H1 (cell line): Measurements from ENCODE around the gene CISD1. TPM values are rescaled to one million over a fixed set of nuclear protein-coding genes. Genes with fewer than 3 reads are reported as not detected.

Experiments used
- CTCF ChIA-PET: fragments of 300-600 bp; sonication (Branson Sonifier 250); formaldehyde crosslinking; loops from one replicate; lab custom pipeline; 2021; ENCODE audit not compliant: partially characterized antibody; lab: Charles Lee
- POLR2A ChIA-PET: fragments of 300-600 bp; sonication (Branson Sonifier 250); formaldehyde crosslinking; loops from one replicate; lab custom pipeline; 2021; ENCODE audit warnings: inconsistent platforms; ENCODE audit not compliant: partially characterized antibody; lab: Charles Lee
- DNase-seq, 2 experiments: peaks; one replicate each; pipeline versions ENCODE4 v3.0.0 to v3.0.0-alpha.2; 2010 to 2022; ENCODE audit warnings: low spot score in 2 of 2, low read depth in 1 of 2, mixed read lengths in 1 of 2
- FAIRE-seq: peaks from 2 replicates; lab custom pipeline; 2011; peaks lifted over from hg19 to GRCh38; lab: Jason Lieb, UNC
- H2AFZ ChIP-seq: 2 replicates; pipeline ENCODE4 v1.8.1; 2012; ENCODE audit warnings: low read length, inconsistent platforms
- H2AK5ac ChIP-seq: 2 replicates; pipeline ENCODE4 v1.6.1; 2013; ENCODE audit warnings: low read depth, low read length
- H2BK120ac ChIP-seq: replicated peaks from 2 replicates; pipeline ENCODE3; 2013; ENCODE audit warnings: low read depth, low read length, inconsistent platforms
- H2BK12ac ChIP-seq: 2 replicates; pipeline ENCODE4 v1.6.1; 2013; ENCODE audit warnings: low read depth, low read length
- H2BK15ac ChIP-seq: 2 replicates; pipeline ENCODE4 v1.6.1; 2013; ENCODE audit warnings: low read length
- H2BK20ac ChIP-seq: 2 replicates; pipeline ENCODE4 v1.6.1; 2013; ENCODE audit warnings: low read length
- H2BK5ac ChIP-seq: 2 replicates; pipeline ENCODE4 v1.6.1; 2013; ENCODE audit warnings: low read depth, low read length
- H3K14ac ChIP-seq: 2 replicates; pipeline ENCODE4 v1.6.1; 2013; ENCODE audit warnings: inconsistent platforms; ENCODE audit not compliant: insufficient read length
- H3K18ac ChIP-seq: 2 replicates; pipeline ENCODE4 v1.6.1; 2013; ENCODE audit warnings: low read length; ENCODE audit errors: extremely low read depth
- H3K23ac ChIP-seq: 2 replicates; pipeline ENCODE4 v1.6.1; 2013; ENCODE audit warnings: inconsistent platforms; ENCODE audit not compliant: insufficient read length
- H3K23me2 ChIP-seq: 2 replicates; pipeline ENCODE4 v1.6.1; 2013; ENCODE audit warnings: low read depth, low read length
- H3K27ac ChIP-seq: 2 replicates; pipeline ENCODE4 v1.6.1; 2011; ENCODE audit warnings: low read depth, low read length, inconsistent platforms
- H3K27me3 ChIP-seq, 4 experiments: replicated peaks in 1 of 4; 1 replicate in 1 of 4; 2 replicates in 3 of 4; pipeline versions ENCODE4 v1.6.1 to v1.8.1; 2011 to 2013; ENCODE audit warnings: low read length in 3 of 4, mild to moderate bottlenecking in 3 of 4, inconsistent platforms in 2 of 4, mixed read lengths in 2 of 4, moderate library complexity in 1 of 4; ENCODE audit not compliant: control insufficient read depth in 3 of 4, insufficient read depth in 3 of 4; ENCODE audit errors: extremely low read depth in 1 of 4
- H3K36me3 ChIP-seq, 4 experiments: 2 replicates each; pipeline versions ENCODE4 v1.6.1 to v1.8.1; 2011 to 2013; ENCODE audit warnings: mild to moderate bottlenecking in 4 of 4, low read length in 3 of 4, moderate library complexity in 2 of 4, control low read depth in 1 of 4, inconsistent platforms in 1 of 4; ENCODE audit not compliant: insufficient read depth in 4 of 4, control insufficient read depth in 2 of 4
- H3K4ac ChIP-seq: replicated peaks from 2 replicates; pipeline ENCODE3; 2013; ENCODE audit warnings: low read length, low read depth, mixed read lengths, inconsistent platforms; ENCODE audit not compliant: insufficient read length
- H3K4me1 ChIP-seq, 4 experiments: replicated peaks in 1 of 4; 1 replicate in 1 of 4; 2 replicates in 3 of 4; pipeline versions ENCODE4 v1.6.1 to v1.8.1; 2011 to 2013; ENCODE audit warnings: low read length in 3 of 4, inconsistent platforms in 2 of 4, mixed read lengths in 1 of 4; ENCODE audit not compliant: insufficient read depth in 4 of 4, control insufficient read depth in 3 of 4
- H3K4me2 ChIP-seq, 2 experiments: 2 replicates each; pipeline versions ENCODE4 v1.6.1 to v1.8.1; 2011 to 2013; ENCODE audit warnings: low read depth in 2 of 2, low read length in 2 of 2, control low read depth in 1 of 2, inconsistent platforms in 1 of 2, mild to moderate bottlenecking in 1 of 2; ENCODE audit not compliant: insufficient read depth in 1 of 2
- H3K4me3 ChIP-seq, 4 experiments: fragments of 200-600, 300-600 bp in 1 of 4; sonication (generic), shearing (Covaris generic), sonication (Bioruptor Twin) in 1 of 4; 2 replicates each; pipeline versions ENCODE4 v1.5.1 to v1.8.1; 2011 to 2016; ENCODE audit warnings: low read length in 4 of 4, low read depth in 3 of 4, control low read depth in 2 of 4, inconsistent platforms in 2 of 4, mild to moderate bottlenecking in 2 of 4, mixed read lengths in 1 of 4, moderate library complexity in 1 of 4; ENCODE audit not compliant: insufficient read depth in 2 of 4; ENCODE audit errors: extremely low read depth in 1 of 4
- H3K56ac ChIP-seq: replicated peaks from 2 replicates; pipeline ENCODE3; 2013; ENCODE audit warnings: low read depth, mild to moderate bottlenecking, mixed read lengths, low read length, inconsistent platforms; ENCODE audit not compliant: insufficient read length
- H3K79me1 ChIP-seq: 2 replicates; pipeline ENCODE4 v1.6.1; 2013; ENCODE audit warnings: low read depth, low read length, control low read depth
- H3K79me2 ChIP-seq, 2 experiments: 2 replicates each; pipeline versions ENCODE4 v1.6.1 to v1.8.1; 2012 to 2013; ENCODE audit warnings: low read length in 2 of 2, mild to moderate bottlenecking in 2 of 2, inconsistent platforms in 1 of 2; ENCODE audit not compliant: insufficient read depth in 2 of 2, control insufficient read depth in 1 of 2
- H3K9ac ChIP-seq, 4 experiments: replicated peaks in 1 of 4; 1 replicate in 1 of 4; 2 replicates in 3 of 4; pipeline versions ENCODE4 v1.6.1 to v1.8.1; 2011 to 2013; ENCODE audit warnings: low read depth in 3 of 4, low read length in 3 of 4, control low read depth in 2 of 4, mild to moderate bottlenecking in 2 of 4, moderate library complexity in 2 of 4, inconsistent platforms in 1 of 4; ENCODE audit errors: extremely low read depth in 1 of 4
- H3K9me3 ChIP-seq, 2 experiments: 2 replicates each; pipeline versions ENCODE4 v1.6.1 to v1.8.1; 2012 to 2013; ENCODE audit warnings: mild to moderate bottlenecking in 2 of 2, moderate library complexity in 2 of 2, control low read depth in 1 of 2, inconsistent platforms in 1 of 2, low read depth in 1 of 2, low read length in 1 of 2, mixed read lengths in 1 of 2; ENCODE audit not compliant: insufficient read depth in 2 of 2
- H4K20me1 ChIP-seq, 2 experiments: replicated peaks in 1 of 2; 2 replicates each; pipeline versions ENCODE3 to v1.8.1; 2011 to 2013; ENCODE audit warnings: inconsistent platforms in 2 of 2, low read length in 2 of 2, mild to moderate bottlenecking in 1 of 2; ENCODE audit not compliant: insufficient read depth in 2 of 2, control insufficient read depth in 1 of 2
- H4K5ac ChIP-seq: 2 replicates; pipeline ENCODE4 v1.6.1; 2013; ENCODE audit warnings: low read length, low read depth, mixed read lengths, inconsistent platforms; ENCODE audit not compliant: insufficient read length
- H4K8ac ChIP-seq: 2 replicates; pipeline ENCODE4 v1.8.0; 2013; ENCODE audit warnings: mild to moderate bottlenecking, moderate library complexity, low read length, inconsistent platforms; ENCODE audit not compliant: insufficient read depth; ENCODE audit errors: extremely low read depth
- H4K91ac ChIP-seq: replicated peaks from 2 replicates; pipeline ENCODE3; 2013; ENCODE audit warnings: low read length, mixed read lengths, inconsistent platforms; ENCODE audit not compliant: insufficient read length
- ASH2L ChIP-seq: fragments of 200-600, 300-600 bp; sonication (generic); IDR thresholded peaks from one replicate; pipeline ENCODE4 v1.7.1; 2017; ENCODE audit warnings: low read length
- EGR1 ChIP-seq: IDR thresholded peaks from 2 replicates; pipeline ENCODE4 v1.6.1; 2011; ENCODE audit warnings: low read depth, low read length, borderline replicate concordance
- MAFK ChIP-seq: IDR thresholded peaks from 2 replicates; pipeline ENCODE4 v1.6.1; 2012; ENCODE audit warnings: low read depth, mild to moderate bottlenecking, improper control_type of control experiment, low read length
- NANOG ChIP-seq: IDR thresholded peaks from 2 replicates; pipeline ENCODE4 v1.6.1; 2011; ENCODE audit warnings: low read length, low read depth, mild to moderate bottlenecking, inconsistent platforms; ENCODE audit not compliant: insufficient read depth, poor library complexity, severe bottlenecking
- RAD21 ChIP-seq, 2 experiments: IDR thresholded peaks in 1 of 2; conservative IDR thresholded peaks in 1 of 2; 2 replicates each; pipeline ENCODE4 v1.6.1; 2011; ENCODE audit warnings: low read depth in 2 of 2, low read length in 2 of 2, improper control_type of control experiment in 1 of 2, inconsistent platforms in 1 of 2, mild to moderate bottlenecking in 1 of 2, moderate library complexity in 1 of 2
- RFX5 ChIP-seq: IDR thresholded peaks from 2 replicates; pipeline ENCODE4 v1.6.1; 2011; ENCODE audit warnings: low read depth, low read length, improper control_type of control experiment, borderline replicate concordance
- SP2 ChIP-seq: IDR thresholded peaks from 2 replicates; pipeline ENCODE4 v1.6.1; 2012; ENCODE audit warnings: mild to moderate bottlenecking, low read length, inconsistent platforms
- SRF ChIP-seq: IDR thresholded peaks from 2 replicates; pipeline ENCODE4 v1.6.1; 2011; ENCODE audit warnings: mild to moderate bottlenecking, low read depth, low read length, moderate library complexity
- TBP ChIP-seq: IDR thresholded peaks from 2 replicates; pipeline ENCODE4 v1.6.1; 2011; ENCODE audit warnings: low read depth, low read length, improper control_type of control experiment
- USF2 ChIP-seq: IDR thresholded peaks from 2 replicates; pipeline ENCODE4 v1.6.1; 2011; ENCODE audit warnings: low read length, improper control_type of control experiment
- ZNF274 ChIP-seq: IDR thresholded peaks from 2 replicates; pipeline ENCODE4 v1.7.0; 2012; ENCODE audit warnings: low read length, borderline replicate concordance; ENCODE audit errors: extremely low read depth
- WGBS, 2 experiments: shearing (Covaris generic) in 1 of 2; methylation state at CpG; one replicate each; pipeline versions ENCODE4 v1.1.6 to v1.1.7; 2013 to 2015; ENCODE audit warnings: low lambda C conversion rate in 2 of 2, mixed read lengths in 2 of 2, inconsistent platforms in 1 of 2, low coverage in 1 of 2, missing lambda C conversion rate in 1 of 2; ENCODE audit not compliant: insufficient replicate concordance in 2 of 2, insufficient coverage in 1 of 2, insufficient read length in 1 of 2; ENCODE audit errors: extremely low coverage in 1 of 2, missing lambda C conversion rate in 1 of 2; 5-methylcytosine and 5-hydroxymethylcytosine counted together
- polyA plus RNA-seq, 7 experiments: library from polyadenylated mRNA; depleted of rRNA in 3 of 7; stranded (reverse) in 5 of 7; unstranded in 2 of 7; fragments of >200 nt in 5 of 7; fragments of 200-250 nt in 2 of 7; gene quantifications; 1 replicate in 5 of 7; 2 replicates in 1 of 7; 4 replicates in 1 of 7; pipeline versions ENCODE4 v1.2.1 to v1.2.3, GENCODE V29; 2011 to 2013; ENCODE audit warnings: missing spikeins in 2 of 7, mixed read lengths in 2 of 7
- total RNA-seq: library from RNA; stranded (reverse); fragmentation: NEBNext Ultra II Directional; extraction: Animal tissue kit (Norgen Biotek cat#: 25700); gene quantifications from 2 replicates; pipeline ENCODE4 v1.2.1, GENCODE V29; 2021

The CISD1 gene
- total and polyA plus RNA-seq, 2 of the 8 experiments (the other 6 are each of a cell fraction or from before 2014, with no cell fraction given), result 22.6 to 43.2 TPM

GRCh38 chr10:58335306-58336005, 66.5 kb downstream of the CISD1 start:
- peak overlapping the region; percentile 5 for H3K56ac ChIP-seq
- no peaks in the 10 kb centered on the region; the same call in 1 of the 2 replicates for H3K79me1 ChIP-seq
- peaks cover 2 to 7% of the 10 kb centered on the region in 2 experiments for H4K20me1 ChIP-seq
- H3K36me3 ChIP-seq, result no peaks in the 10 kb centered on the region
- peak overlapping the region; percentile 74 to 81 for H3K4me2 ChIP-seq
- H4K91ac ChIP-seq, result no peak overlapping the region
- H3K23ac ChIP-seq, result no peak overlapping the region
- peak overlapping the region; percentile 57 to 89 (median 62) for H3K9ac ChIP-seq
- WGBS, 2 experiments, result 12% methylated on average over 20 of the region's 37 CpGs; no CpG with 5 or more reads in 1 of the 2 experiments
- peak overlapping the region; percentile 35; the same call in 1 of the 2 replicates for H3K27ac ChIP-seq
- H3K14ac ChIP-seq, result no peak overlapping the region
- peaks cover 4% of the 10 kb centered on the region; the same call in 1 of the 2 replicates for H3K23me2 ChIP-seq
- DNase-seq (no peak), FAIRE-seq (no peak)
- H4K8ac ChIP-seq, result peak overlapping the region; percentile 91; the same call in 1 of the 2 replicates
- ChIA-PET CTCF (interaction anchor here (1.0 to 2.4 kb wide), 4 partner anchors 14 to 195 kb away, joined by 3 to 11 read pairs (median 4); no protein-coding TSS in a partner anchor), POLR2A (interaction anchor here (0.6 to 2.1 kb wide), 9 partner anchors 8 to 126 kb away, joined by 3 to 21 read pairs (median 3); partner anchors contain the start of genes CISD1 and TFAM)
- H3K4me1 ChIP-seq, result peaks cover 0 to 3% (median 0%) of the 10 kb centered on the region in 4 experiments; a peak in 2 of 7 replicates
- peaks cover 4 to 48% of the 10 kb centered on the region in 2 experiments; a peak in 3 of 4 replicates for H3K79me2 ChIP-seq
- no peak overlapping the region for H3K18ac ChIP-seq
- H2AK5ac ChIP-seq, result no peak overlapping the region
- no peaks in the 10 kb centered on the region for H3K27me3 ChIP-seq
- H3K9me3 ChIP-seq, result no peaks in the 10 kb centered on the region
- peak overlapping the region; percentile 68 to 91 (median 82) for H3K4me3 ChIP-seq
- H2BK12ac ChIP-seq, result no peak overlapping the region
- H2BK20ac ChIP-seq, result no peak overlapping the region
- no peak overlapping the region for H2BK5ac ChIP-seq
- no peak overlapping the region for H3K4ac ChIP-seq
- no peak overlapping the region for H2BK15ac ChIP-seq
- H2AFZ ChIP-seq, result no peak overlapping the region
- no peak overlapping the region for H4K5ac ChIP-seq
- H2BK120ac ChIP-seq, result no peak overlapping the region
- TF ChIP-seq RFX5 (no peak), MAFK (no peak), ZNF274 (no peak), ASH2L (peak; percentile 66), EGR1 (no peak), NANOG (no peak), TBP (no peak), RAD21 (IDR thresholded peaks at IDR 0.05 in 1 of 2, conservative IDR thresholded peaks at IDR 0.05 in 1 of 2; ENCODE audit: low read depth in 2 of 2, low read length in 2 of 2) (no peak), SP2 (no peak), USF2 (no peak), SRF (no peak)
